ENCODE measurements around the gene HELLS. TPM values are rescaled to one million over a fixed set of nuclear protein-coding genes. Genes with fewer than 3 reads are reported as not detected.

Gene HELLS
- total RNA-seq, 2 donors from 2014 or later: 0.55 to 2.3 TPM

DNA sequence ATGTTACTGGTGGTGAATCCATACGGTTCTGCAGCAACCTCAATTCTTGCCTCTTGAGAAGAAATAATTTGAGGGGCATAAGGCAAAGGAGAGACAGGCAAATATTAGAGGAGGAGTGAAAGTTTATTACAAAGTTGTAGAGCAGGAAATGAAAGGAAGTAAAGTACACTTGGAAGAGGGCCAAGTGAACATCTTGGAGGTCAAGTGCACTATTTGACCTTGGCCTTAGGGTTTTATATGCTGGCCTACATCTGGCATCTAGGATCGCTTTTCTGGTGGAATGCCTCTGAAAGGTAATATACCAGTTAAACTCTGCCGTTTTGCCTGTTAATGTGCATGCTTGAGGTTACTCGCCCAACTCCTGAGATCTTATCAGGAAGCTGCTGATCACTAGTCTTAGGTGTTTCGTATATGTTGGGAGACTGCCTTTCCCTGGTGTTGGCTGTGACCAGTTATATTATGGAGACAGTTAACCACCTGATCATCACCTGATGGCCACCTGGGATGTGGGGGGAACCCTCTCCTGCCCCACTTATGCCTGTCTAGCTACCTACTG, 71.9 kb downstream of the HELLS start:
- Histone ChIP-seq H3K27ac (no peak overlapping the region), H3K36me3 (no peaks in the 10 kb centered on the region), H3K27me3 (no peaks in the 10 kb centered on the region), H3K4me1 (no peaks in the 10 kb centered on the region), H3K4me3 (no peak overlapping the region), H3K9me3 (no peaks in the 10 kb centered on the region)
- no peak for DNase-seq (ENCODE audit: low spot score)
- no peak for TF ChIP-seq CTCF (IDR thresholded peaks at IDR 0.05)

DNA sequence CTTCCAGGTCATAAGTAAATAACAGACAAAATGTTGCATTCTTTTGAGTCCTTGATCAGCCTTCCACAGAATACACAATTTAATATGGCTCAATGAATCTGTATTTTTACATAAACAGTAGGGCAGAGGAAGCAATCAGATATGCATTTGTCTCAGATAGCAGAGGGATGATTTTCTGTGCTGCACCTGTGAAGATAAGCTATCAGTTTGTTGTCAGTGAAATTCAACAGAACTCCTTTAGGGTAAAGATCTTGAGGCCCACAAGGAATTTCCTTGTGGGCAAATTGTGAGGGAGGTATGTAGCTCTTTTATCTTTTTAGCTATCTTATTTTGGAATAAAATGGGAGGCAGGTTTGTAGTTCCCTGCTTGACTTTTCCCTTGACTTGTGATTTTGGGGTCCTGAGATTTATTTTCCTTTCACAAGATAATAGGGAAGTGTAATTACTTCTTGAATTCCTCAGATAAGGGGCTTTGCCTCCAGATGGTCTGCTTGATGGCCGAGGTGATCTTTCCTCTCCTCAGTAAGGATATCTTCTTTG, 77.1 kb downstream of the HELLS start:
- H3K4me3 ChIP-seq: no peak overlapping the region
- no peak overlapping the region for H3K27ac ChIP-seq
- DNase-seq (ENCODE audit: low spot score): no peak
- TF ChIP-seq CTCF (IDR thresholded peaks at IDR 0.05): no peak
- no peaks in the 10 kb centered on the region for H3K4me1 ChIP-seq
- H3K9me3 ChIP-seq: no peaks in the 10 kb centered on the region
- no peaks in the 10 kb centered on the region for H3K27me3 ChIP-seq
- no peaks in the 10 kb centered on the region for H3K36me3 ChIP-seq

- Histone ChIP-seq H3K27me3 (no peaks in the 10 kb centered on the region), H3K4me1 (no peaks in the 10 kb centered on the region), H3K36me3 (no peaks in the 10 kb centered on the region), H3K4me3 (no peak overlapping the region), H3K9me3 (no peaks in the 10 kb centered on the region), H3K27ac (no peak overlapping the region)
- no peak for DNase-seq (ENCODE audit: low spot score)
- no peak for TF ChIP-seq CTCF (IDR thresholded peaks at IDR 0.05)
These were observed 78.0 kb downstream of the HELLS start for GRCh38 chr10:94623572-94623971.

GRCh38 chr10:94626476-94626875, 80.9 kb downstream of the HELLS start:
- TF ChIP-seq CTCF (IDR thresholded peaks at IDR 0.05): no peak
- Histone ChIP-seq H3K9me3 (no peaks in the 10 kb centered on the region), H3K27ac (no peak overlapping the region), H3K27me3 (no peaks in the 10 kb centered on the region), H3K4me1 (no peaks in the 10 kb centered on the region), H3K4me3 (no peak overlapping the region), H3K36me3 (no peaks in the 10 kb centered on the region)
- DNase-seq (ENCODE audit: low spot score): no peak

DNA sequence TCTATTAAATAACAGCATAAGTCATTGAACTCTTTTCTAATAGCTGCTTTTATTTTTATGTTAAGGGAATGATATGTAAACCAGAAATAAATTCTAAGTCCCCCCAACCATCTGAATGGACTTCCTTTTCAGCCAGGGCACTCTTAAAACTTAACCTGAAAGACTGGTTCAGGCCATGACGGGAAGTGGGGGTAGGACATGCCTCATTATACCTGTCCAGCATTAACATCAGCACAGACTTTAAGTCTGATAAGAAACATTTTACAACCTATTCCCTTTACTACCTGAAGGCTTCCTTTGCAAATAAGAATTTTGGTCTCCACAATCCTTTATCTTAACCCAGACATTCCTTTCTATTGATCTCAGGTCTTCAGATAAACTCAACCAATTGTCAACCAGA, 81.9 kb downstream of the HELLS start:
- Histone ChIP-seq H3K4me3 (no peak overlapping the region), H3K27me3 (no peaks in the 10 kb centered on the region), H3K4me1 (no peaks in the 10 kb centered on the region), H3K36me3 (no peaks in the 10 kb centered on the region), H3K27ac (no peak overlapping the region), H3K9me3 (no peaks in the 10 kb centered on the region)
- no peak for TF ChIP-seq CTCF (IDR thresholded peaks at IDR 0.05)
- no peak for DNase-seq (ENCODE audit: low spot score)

Measured in right atrium auricular region (tissue), 2 donors.